Keratinocyte (primary cell): ENCODE results near the gene NF1.

Experiments
- EZH2 ChIP-seq: IDR thresholded peaks from one replicate; pipeline ENCODE4 v1.6.1; 2012; ENCODE audit warnings: inconsistent platforms, mild to moderate bottlenecking, low read length, moderate library complexity
- TF ChIP-seq, protein P1 (sequence below), 3 experiments: IDR thresholded peaks in 1 of 3; conservative IDR thresholded peaks in 1 of 3; optimal IDR thresholded peaks in 1 of 3; 2 replicates in 2 of 3; 3 replicates in 1 of 3; pipeline versions ENCODE3 to v1.5.1; 2011; ENCODE audit warnings: low read length in 3 of 3, mild to moderate bottlenecking in 3 of 3, moderate library complexity in 2 of 3, control low read depth in 1 of 3, inconsistent platforms in 1 of 3; ENCODE audit not compliant: insufficient read depth in 2 of 3; ENCODE audit errors: extremely low read depth in 1 of 3

DNA sequence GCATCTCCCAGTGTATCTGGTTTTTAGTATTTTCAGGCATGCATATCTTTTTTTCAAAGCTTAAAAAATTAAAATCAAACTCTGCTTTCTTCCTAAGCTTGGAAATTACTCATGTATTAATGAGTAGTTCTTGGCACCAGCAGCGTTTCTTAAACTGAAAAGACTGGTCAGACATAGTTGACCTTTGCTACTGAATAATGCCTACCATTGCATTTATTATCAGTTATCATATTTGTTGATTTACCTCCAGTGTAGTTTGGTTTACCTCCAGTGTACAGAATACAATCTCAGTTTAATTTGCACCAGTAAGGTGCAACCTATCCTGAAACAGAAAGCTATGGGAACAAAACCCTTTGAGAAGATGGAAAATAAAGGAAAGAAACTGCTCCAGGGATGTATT lies 261.2 kb downstream of the NF1 start:
- TF ChIP-seq EZH2: no peak
- TF ChIP-seq, protein P1, sequence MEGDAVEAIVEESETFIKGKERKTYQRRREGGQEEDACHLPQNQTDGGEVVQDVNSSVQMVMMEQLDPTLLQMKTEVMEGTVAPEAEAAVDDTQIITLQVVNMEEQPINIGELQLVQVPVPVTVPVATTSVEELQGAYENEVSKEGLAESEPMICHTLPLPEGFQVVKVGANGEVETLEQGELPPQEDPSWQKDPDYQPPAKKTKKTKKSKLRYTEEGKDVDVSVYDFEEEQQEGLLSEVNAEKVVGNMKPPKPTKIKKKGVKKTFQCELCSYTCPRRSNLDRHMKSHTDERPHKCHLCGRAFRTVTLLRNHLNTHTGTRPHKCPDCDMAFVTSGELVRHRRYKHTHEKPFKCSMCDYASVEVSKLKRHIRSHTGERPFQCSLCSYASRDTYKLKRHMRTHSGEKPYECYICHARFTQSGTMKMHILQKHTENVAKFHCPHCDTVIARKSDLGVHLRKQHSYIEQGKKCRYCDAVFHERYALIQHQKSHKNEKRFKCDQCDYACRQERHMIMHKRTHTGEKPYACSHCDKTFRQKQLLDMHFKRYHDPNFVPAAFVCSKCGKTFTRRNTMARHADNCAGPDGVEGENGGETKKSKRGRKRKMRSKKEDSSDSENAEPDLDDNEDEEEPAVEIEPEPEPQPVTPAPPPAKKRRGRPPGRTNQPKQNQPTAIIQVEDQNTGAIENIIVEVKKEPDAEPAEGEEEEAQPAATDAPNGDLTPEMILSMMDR (optimal IDR thresholded peaks at IDR 0.05 in 1 of 3, IDR thresholded peaks at IDR 0.05 in 1 of 3, conservative IDR thresholded peaks at IDR 0.05 in 1 of 3; ENCODE audit: extremely low read depth in 1 of 3, insufficient read depth in 2 of 3, low read length in 3 of 3): no peak
